B cell (primary cell): ENCODE data around the gene HUS1B. TPM values are rescaled to one million over a fixed set of nuclear protein-coding genes. Genes with fewer than 3 reads are reported as not detected.

Experiments used
- ATAC-seq: fragments of 200-7000 bp; cut with Tn5 transposase; one replicate; pipeline ENCODE4 v1.10.0; 2021; ENCODE audit warnings: low read depth, mild to moderate bottlenecking, moderate number of reproducible peaks, moderate library complexity
- CTCF ChIA-PET: fragments of 350-600 bp; sonication (Branson Sonifier 250); formaldehyde crosslinking; loops from one replicate; lab custom pipeline; 2021; ENCODE audit warnings: antibody characterized with exemption, inconsistent platforms; lab: Charles Lee
- POLR2A ChIA-PET: fragments of 350-600 bp; sonication (Branson Sonifier 250); formaldehyde crosslinking; loops from one replicate; lab custom pipeline; 2021; ENCODE audit warnings: antibody characterized with exemption; lab: Charles Lee
- DNase-seq: peaks from one replicate; pipeline ENCODE4 v3.0.0; 2013
- H2AFZ ChIP-seq: 2 replicates; pipeline ENCODE4 v1.6.1; 2012; ENCODE audit warnings: mild to moderate bottlenecking, low read depth, low read length; ENCODE audit not compliant: insufficient read depth, poor library complexity, severe bottlenecking
- H3K27ac ChIP-seq, 2 donors: 1 replicate in 1 of 2; 2 replicates in 1 of 2; pipeline ENCODE4 v1.5.1; 2012 to 2013; ENCODE audit warnings: low read length in 2 of 2, mild to moderate bottlenecking in 2 of 2, moderate library complexity in 1 of 2
- H3K27me3 ChIP-seq, 4 experiments: fragments of 200-600 bp in 1 of 4; sonication (generic) in 1 of 4; replicated peaks in 1 of 4; 1 replicate in 2 of 4; 2 replicates in 2 of 4; pipeline versions ENCODE4 v1.6.1 to v1.7.0; 2013 to 2016; ENCODE audit warnings: low read length in 3 of 4, mild to moderate bottlenecking in 2 of 4, mixed read lengths in 1 of 4, moderate library complexity in 1 of 4; ENCODE audit not compliant: insufficient read depth in 4 of 4, control insufficient read depth in 3 of 4; ENCODE audit errors: control extremely low read depth in 1 of 4
- H3K36me3 ChIP-seq, 2 experiments: replicated peaks in 1 of 2; 1 replicate in 1 of 2; 2 replicates in 1 of 2; pipeline versions ENCODE4 v1.6.1 to v1.7.1; 2013; ENCODE audit warnings: low read length in 1 of 2; ENCODE audit not compliant: insufficient read depth in 2 of 2, control insufficient read depth in 1 of 2; ENCODE audit errors: control extremely low read depth in 1 of 2, extremely low read depth in 1 of 2
- H3K4me1 ChIP-seq, 2 donors: fragments of 200-600 bp in 1 of 2; sonication (generic) in 1 of 2; 1 replicate in 1 of 2; 2 replicates in 1 of 2; pipeline versions ENCODE4 v1.5.1 to v1.6.1; 2013 to 2017; ENCODE audit warnings: low read length in 2 of 2; ENCODE audit not compliant: control insufficient read depth in 2 of 2, insufficient read depth in 2 of 2
- H3K4me2 ChIP-seq: replicated peaks from 2 replicates; pipeline ENCODE3; 2012; ENCODE audit warnings: mild to moderate bottlenecking, low read depth, low read length; ENCODE audit not compliant: poor library complexity, severe bottlenecking
- H3K4me3 ChIP-seq, 5 experiments: fragments of 200-600 bp in 1 of 5; sonication (generic) in 1 of 5; 1 replicate in 3 of 5; 2 replicates in 2 of 5; pipeline versions ENCODE4 v1.5.1 to v1.7.0; 2011 to 2016; ENCODE audit warnings: low read length in 4 of 5, mild to moderate bottlenecking in 4 of 5, low read depth in 2 of 5, control low read depth in 1 of 5, moderate library complexity in 1 of 5; ENCODE audit not compliant: insufficient read depth in 1 of 5; ENCODE audit errors: control extremely low read depth in 1 of 5, extremely low read depth in 1 of 5
- H3K79me2 ChIP-seq: fragments of 200-600 bp; sonication (generic); one replicate; pipeline ENCODE4 v1.6.0; 2016; ENCODE audit warnings: low read length; ENCODE audit not compliant: control insufficient read depth, insufficient read depth
- H3K9ac ChIP-seq: fragments of 200-600 bp; sonication (generic); 2 replicates; pipeline ENCODE4 v1.6.1; 2017; ENCODE audit warnings: mild to moderate bottlenecking, low read length, moderate library complexity
- H3K9me3 ChIP-seq, 3 donors: one replicate each; pipeline versions ENCODE4 v1.6.1 to v1.7.1; 2013; ENCODE audit warnings: low read length in 2 of 3; ENCODE audit not compliant: control insufficient read depth in 2 of 3, insufficient read depth in 1 of 3; ENCODE audit errors: control extremely low read depth in 1 of 3
- H4K20me1 ChIP-seq: 2 replicates; pipeline ENCODE4 v1.6.0; 2012; ENCODE audit warnings: mild to moderate bottlenecking, low read length; ENCODE audit not compliant: insufficient read depth, control insufficient read depth, poor library complexity, severe bottlenecking
- H3K27ac Mint-ChIP-seq: one replicate; pipeline ENCODE4 v1.8.0; 2021; ENCODE audit warnings: mixed read lengths
- H3K27me3 Mint-ChIP-seq: one replicate; pipeline ENCODE4 v1.8.0; 2021; ENCODE audit warnings: mixed read lengths
- H3K4me1 Mint-ChIP-seq: one replicate; pipeline ENCODE4 v1.8.0; 2021; ENCODE audit warnings: mixed read lengths
- H3K4me3 Mint-ChIP-seq: one replicate; pipeline ENCODE4 v1.8.0; 2021; ENCODE audit warnings: mixed read lengths
- H3K9me3 Mint-ChIP-seq: one replicate; pipeline ENCODE4 v1.8.0; 2022; ENCODE audit warnings: mixed read lengths; ENCODE audit not compliant: insufficient read depth
- EZH2 ChIP-seq: IDR thresholded peaks from 2 replicates; pipeline ENCODE4 v1.6.1; 2012; ENCODE audit warnings: borderline replicate concordance, low read depth, mild to moderate bottlenecking, moderate library complexity, low read length; ENCODE audit not compliant: insufficient read depth, poor library complexity, severe bottlenecking
- WGBS: methylation state at CpG from one replicate; pipeline ENCODE4 v1.1.5; 2013; ENCODE audit warnings: missing lambda C conversion rate; ENCODE audit not compliant: insufficient coverage; 5-methylcytosine and 5-hydroxymethylcytosine counted together
- intact Hi-C: fragments of 100-400 bp; cut with micrococcal nuclease; formaldehyde crosslinking; loops from one replicate; pipeline ENCODE4 v1.10.0; 2022
- polyA plus RNA-seq: library from polyadenylated mRNA; depleted of rRNA; stranded (reverse); fragments of >200 nt; gene quantifications from 2 replicates; pipeline ENCODE4 v1.2.3, GENCODE V29; 2012
- total RNA-seq, 2 donors: library from RNA; stranded (reverse); fragments of 120-200 nt in 1 of 2; gene quantifications; 1 replicate in 1 of 2; 2 replicates in 1 of 2; pipeline versions ENCODE4 v1.2.3 to v1.2.4, GENCODE V29; 2013 to 2022
- TF ChIP-seq, protein P1 (sequence below): fragments of 200-600 bp; IDR thresholded peaks from one replicate; pipeline ENCODE4 v1.8.0; 2022; ENCODE audit warnings: antibody characterized with exemption, mild to moderate bottlenecking

The HUS1B gene
- total and polyA plus RNA-seq, 2 donors (not counting 1 experiment from before 2014, with no cell fraction given), result 2.9 to 4.4 TPM

DNA sequence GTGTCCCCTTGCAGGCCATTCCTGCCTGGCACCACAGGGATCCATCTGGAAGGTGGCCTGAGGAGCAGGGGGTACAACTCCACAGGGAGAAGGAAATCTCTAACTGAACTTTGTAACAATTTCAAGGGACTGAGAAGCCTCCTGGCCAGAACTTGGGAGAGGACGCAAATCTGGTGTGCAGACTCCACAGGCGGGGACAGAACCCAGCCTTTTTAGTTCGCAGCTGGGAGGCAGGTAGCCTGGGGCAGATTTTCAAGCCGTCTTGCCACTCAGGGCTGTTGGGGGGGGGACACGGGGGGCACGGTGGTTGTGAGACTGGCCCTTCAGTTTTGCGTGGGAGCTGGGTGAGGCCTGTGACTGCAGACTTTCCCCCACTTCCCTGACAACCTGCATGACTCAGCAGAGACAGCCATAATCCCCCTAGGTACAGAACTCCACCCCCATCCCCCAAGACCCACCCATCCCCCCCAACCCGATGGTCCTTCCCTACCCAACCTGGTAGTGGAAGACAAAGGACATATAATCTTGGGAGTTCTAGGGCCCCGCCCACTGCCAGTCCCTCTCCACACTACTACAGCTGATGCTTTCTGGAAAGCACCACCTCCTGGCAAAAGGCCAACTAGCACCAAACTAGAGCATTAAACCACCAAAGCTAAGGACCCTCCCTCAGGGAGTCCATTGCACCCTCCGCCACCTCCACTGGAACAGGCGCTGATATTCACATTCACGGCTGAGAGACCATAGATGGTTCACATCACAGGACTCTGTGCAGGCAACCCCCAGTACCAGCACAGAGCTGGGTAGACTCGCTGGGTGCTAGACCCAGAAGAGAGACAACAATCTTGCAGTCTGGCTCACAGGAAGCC, 3.0 kb upstream of the HUS1B start:
- H3K4me3 ChIP-seq, result no peak overlapping the region
- peaks cover 18% of the 10 kb centered on the region for H4K20me1 ChIP-seq
- H3K79me2 ChIP-seq, result peaks cover 92% of the 10 kb centered on the region
- H3K4me1 ChIP-seq, result peaks cover 13 to 23% of the 10 kb centered on the region in 2 donors
- no peaks in the 10 kb centered on the region for H3K27me3 ChIP-seq
- H3K4me2 ChIP-seq, result no peak overlapping the region
- CTCF ChIA-PET, result interaction anchor here (1.3 to 1.6 kb wide), 2 partner anchors 62 to 66 kb away, joined by 3 to 4 read pairs; no protein-coding TSS in a partner anchor
- no peak overlapping the region for H2AFZ ChIP-seq
- TF ChIP-seq, protein P1, sequence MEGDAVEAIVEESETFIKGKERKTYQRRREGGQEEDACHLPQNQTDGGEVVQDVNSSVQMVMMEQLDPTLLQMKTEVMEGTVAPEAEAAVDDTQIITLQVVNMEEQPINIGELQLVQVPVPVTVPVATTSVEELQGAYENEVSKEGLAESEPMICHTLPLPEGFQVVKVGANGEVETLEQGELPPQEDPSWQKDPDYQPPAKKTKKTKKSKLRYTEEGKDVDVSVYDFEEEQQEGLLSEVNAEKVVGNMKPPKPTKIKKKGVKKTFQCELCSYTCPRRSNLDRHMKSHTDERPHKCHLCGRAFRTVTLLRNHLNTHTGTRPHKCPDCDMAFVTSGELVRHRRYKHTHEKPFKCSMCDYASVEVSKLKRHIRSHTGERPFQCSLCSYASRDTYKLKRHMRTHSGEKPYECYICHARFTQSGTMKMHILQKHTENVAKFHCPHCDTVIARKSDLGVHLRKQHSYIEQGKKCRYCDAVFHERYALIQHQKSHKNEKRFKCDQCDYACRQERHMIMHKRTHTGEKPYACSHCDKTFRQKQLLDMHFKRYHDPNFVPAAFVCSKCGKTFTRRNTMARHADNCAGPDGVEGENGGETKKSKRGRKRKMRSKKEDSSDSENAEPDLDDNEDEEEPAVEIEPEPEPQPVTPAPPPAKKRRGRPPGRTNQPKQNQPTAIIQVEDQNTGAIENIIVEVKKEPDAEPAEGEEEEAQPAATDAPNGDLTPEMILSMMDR, result no peak
- TF ChIP-seq EZH2, result no peak
- intact Hi-C loops, result no loop called here
- 77% methylated on average over 7 of the region's 13 CpGs for WGBS
- POLR2A ChIA-PET, result no interaction called here
- no peak overlapping the region for H3K27ac ChIP-seq
- H3K9me3 ChIP-seq, result peaks cover 0 to 10% (median 0%) of the 10 kb centered on the region in 3 donors
- peaks cover 0 to 7% of the 10 kb centered on the region in 2 experiments for H3K36me3 ChIP-seq
- DNase-seq (no peak), ATAC-seq (no peak)
- Mint-ChIP-seq H3K27me3 (no peaks in the 10 kb centered on the region), H3K27ac (no peak overlapping the region), H3K4me1 (peaks cover 59% of the 10 kb centered on the region), H3K9me3 (no peaks in the 10 kb centered on the region), H3K4me3 (no peak overlapping the region)
- no peak overlapping the region for H3K9ac ChIP-seq

DNA sequence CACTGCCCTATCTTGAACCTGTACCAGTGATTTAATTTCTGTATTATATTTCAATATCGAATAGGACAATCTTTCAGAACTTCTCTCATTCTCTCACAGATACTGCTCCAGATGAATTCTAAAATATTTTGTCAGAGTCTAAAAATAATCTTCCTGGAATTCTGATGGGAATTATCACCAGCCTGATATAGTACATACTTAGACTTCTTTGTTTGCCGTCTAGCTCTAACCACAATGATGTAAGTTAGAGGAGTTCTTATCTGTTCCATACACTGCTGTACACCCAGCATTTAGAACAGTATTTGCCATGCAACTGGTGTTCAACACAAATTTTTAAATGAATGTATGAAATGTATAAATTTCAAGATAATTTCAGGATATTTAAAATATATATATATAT, 1.3 kb upstream of the HUS1B start:
- Histone ChIP-seq H3K79me2 (peaks cover 91% of the 10 kb centered on the region), H3K36me3 (peaks cover 0 to 7% of the 10 kb centered on the region in 2 experiments), H3K27ac (no peak overlapping the region), H3K4me3 (no peak overlapping the region), H2AFZ (no peak overlapping the region), H3K4me1 (peaks cover 13 to 14% of the 10 kb centered on the region in 2 donors), H4K20me1 (peaks cover 30% of the 10 kb centered on the region), H3K27me3 (no peaks in the 10 kb centered on the region), H3K4me2 (no peak overlapping the region), H3K9me3 (peaks cover 0 to 10% (median 0%) of the 10 kb centered on the region in 3 donors), H3K9ac (no peak overlapping the region)
- CTCF ChIA-PET, result no interaction called here
- Mint-ChIP-seq H3K4me3 (no peak overlapping the region), H3K4me1 (peaks cover 46% of the 10 kb centered on the region), H3K27ac (no peak overlapping the region), H3K9me3 (no peaks in the 10 kb centered on the region), H3K27me3 (no peaks in the 10 kb centered on the region)
- intact Hi-C loops, result no loop called here
- POLR2A ChIA-PET, result no interaction called here
- TF ChIP-seq, protein P1, result no peak
- no peak for TF ChIP-seq EZH2
- ATAC-seq, result no peak
- DNase-seq, result no peak
- no CpG with 5 or more reads among the region's 2 CpGs for WGBS
